Left renal cortex interstitium (tissue), 4 donors: ENCODE data around the gene DSCAM. TPM values are rescaled to one million over a fixed set of nuclear protein-coding genes. Genes with fewer than 3 reads are reported as not detected.
A peak's percentile ranks its signal among the peaks of the same experiment; 100 is the strongest.

Experiments used
- DNase-seq, 4 donors: peaks; one replicate each; pipeline ENCODE4 v3.0.0-alpha.2; 2013; ENCODE audit warnings: low read depth in 4 of 4, low spot score in 2 of 4, missing footprints in 1 of 4
- polyA plus RNA-seq, 4 donors: library from polyadenylated mRNA; unstranded; fragments of 120-200 nt; gene quantifications; one replicate each; pipeline ENCODE4 v1.2.1, GENCODE V29; 2013; ENCODE audit not compliant: insufficient read length in 4 of 4

The DSCAM gene
- polyA plus RNA-seq, 4 donors = 0.07 to 0.14 (median 0.10) TPM

GRCh38 chr21:40117236-40117635, 729.7 kb downstream of the DSCAM start:
- no peak for DNase-seq

- no peak for DNase-seq
Observed at GRCh38 chr21:40115775-40116174, 731.2 kb downstream of the DSCAM start.

GRCh38 chr21:40102682-40103081, 744.3 kb downstream of the DSCAM start:
- DNase-seq = no peak

GRCh38 chr21:40099809-40100208, 747.1 kb downstream of the DSCAM start:
- no peak for DNase-seq

GRCh38 chr21:40095477-40095876, 751.5 kb downstream of the DSCAM start:
- DNase-seq = no peak

- DNase-seq = no peak
Observed at GRCh38 chr21:40080385-40080784, 766.6 kb downstream of the DSCAM start.

- no peak for DNase-seq
Observed at GRCh38 chr21:40074710-40075109, 772.2 kb downstream of the DSCAM start.

- no peak for DNase-seq
Observed at GRCh38 chr21:40074198-40074597, 772.8 kb downstream of the DSCAM start.

- no peak for DNase-seq
Observed at GRCh38 chr21:40073642-40074041, 773.3 kb downstream of the DSCAM start.

GRCh38 chr21:40070871-40071270, 776.1 kb downstream of the DSCAM start:
- no peak for DNase-seq

GRCh38 chr21:40067751-40068150, 779.2 kb downstream of the DSCAM start:
- DNase-seq = no peak

GRCh38 chr21:40066221-40066620, 780.7 kb downstream of the DSCAM start:
- DNase-seq = no peak

GRCh38 chr21:40060083-40060677, 786.8 kb downstream of the DSCAM start:
- DNase-seq = no peak

- no peak for DNase-seq
Observed at GRCh38 chr21:40057331-40057730, 789.6 kb downstream of the DSCAM start.

- DNase-seq = no peak
Observed at GRCh38 chr21:40056031-40056430, 790.9 kb downstream of the DSCAM start.

- no peak for DNase-seq
Observed at GRCh38 chr21:40054403-40054802, 792.6 kb downstream of the DSCAM start.

- no peak for DNase-seq
Observed at GRCh38 chr21:40053007-40053406, 794.0 kb downstream of the DSCAM start.

- DNase-seq = no peak
Observed at GRCh38 chr21:40052276-40052675, 794.7 kb downstream of the DSCAM start.

GRCh38 chr21:40051801-40052200, 795.2 kb downstream of the DSCAM start:
- DNase-seq = no peak

- DNase-seq = no peak
Observed at GRCh38 chr21:40049931-40050290, 797.0 kb downstream of the DSCAM start.

GRCh38 chr21:40049031-40049930, 797.7 kb downstream of the DSCAM start:
- peak in 1 of 4 donors; percentile 11 for DNase-seq
